Heart left ventricle (tissue), 16 donors: ENCODE data around the gene CHRD. TPM values are rescaled to one million over a fixed set of nuclear protein-coding genes. Genes with fewer than 3 reads are reported as not detected.

Experiments used
- ATAC-seq, 4 donors: fragments of 200-7000 bp; cut with Tn5 transposase; one replicate each; pipeline ENCODE4 v1.9.1; 2020 to 2022; ENCODE audit warnings: moderate library complexity in 4 of 4, mild to moderate bottlenecking in 3 of 4, moderate number of reproducible peaks in 1 of 4
- DNase-seq, 5 donors: peaks; one replicate each; pipeline ENCODE4 v3.0.0-alpha.2; 2020
- H3K27ac ChIP-seq, 12 donors: fragments of 200-600 bp; sonication (generic) in 4 of 12; one replicate each; pipeline versions ENCODE4 v1.5.0 to v1.8.0; 2016 to 2022; ENCODE audit warnings: mild to moderate bottlenecking in 2 of 12
- H3K27me3 ChIP-seq, 9 donors: fragments of 200-600 bp; sonication (generic) in 2 of 9; one replicate each; pipeline versions ENCODE4 v1.5.1 to v1.8.0; 2016 to 2022; ENCODE audit warnings: mild to moderate bottlenecking in 3 of 9
- H3K36me3 ChIP-seq, 9 donors: fragments of 200-600 bp; sonication (generic) in 2 of 9; one replicate each; pipeline versions ENCODE4 v1.5.0 to v1.8.0; 2018 to 2022; ENCODE audit warnings: mild to moderate bottlenecking in 2 of 9
- H3K4me1 ChIP-seq, 12 donors: fragments of 200-600 bp; sonication (generic) in 4 of 12; one replicate each; pipeline versions ENCODE4 v1.5.0 to v1.8.0; 2016 to 2022; ENCODE audit warnings: mild to moderate bottlenecking in 3 of 12
- H3K4me3 ChIP-seq, 12 donors: fragments of 200-600 bp; sonication (generic) in 4 of 12; one replicate each; pipeline versions ENCODE4 v1.5.0 to v1.8.0; 2017 to 2022; ENCODE audit warnings: mild to moderate bottlenecking in 9 of 12, moderate library complexity in 4 of 12
- H3K9me3 ChIP-seq, 12 donors: fragments of 200-600 bp; sonication (generic) in 4 of 12; one replicate each; pipeline versions ENCODE4 v1.5.0 to v1.8.0; 2016 to 2022; ENCODE audit warnings: mild to moderate bottlenecking in 1 of 12
- CTCF ChIP-seq, 12 donors: fragments of 200-600 bp; sonication (generic) in 4 of 12; IDR thresholded peaks; one replicate each; pipeline versions ENCODE4 v1.5.0 to v1.8.0; 2018 to 2022; ENCODE audit warnings: antibody characterized with exemption in 12 of 12, mild to moderate bottlenecking in 5 of 12
- POLR2A ChIP-seq, 2 donors: fragments of 450-650 bp; IDR thresholded peaks; one replicate each; pipeline ENCODE4 v1.6.1; 2017; ENCODE audit warnings: antibody characterized with exemption in 2 of 2, mild to moderate bottlenecking in 2 of 2, moderate library complexity in 2 of 2
- WGBS, 4 donors: extraction: QIAGEN DNeasy Blood & Tissue Kit in 2 of 4; methylation state at CpG; one replicate each; pipeline versions ENCODE4 v1.1.5 to v1.1.7; 2013 to 2018; 5-methylcytosine and 5-hydroxymethylcytosine counted together
- intact Hi-C, 10 donors: fragments of 100-400 bp; cut with DNase I; formaldehyde crosslinking; loops; one replicate each; pipeline versions ENCODE4 v1.11.1 to v1.14.2; 2022
- polyA plus RNA-seq, 2 donors: library from polyadenylated mRNA; stranded (reverse); fragments of 200-250 nt; gene quantifications; one replicate each; pipeline ENCODE4 v1.2.3, GENCODE V29; 2013
- total RNA-seq, 9 donors: library from RNA; depleted of rRNA in 2 of 9; stranded (reverse); fragments of >200 nt in 2 of 9; fragmentation: NEBNext Ultra II Directional in 3 of 9; extraction: Animal tissue kit (Norgen Biotek cat#: 25700) in 3 of 9; gene quantifications; one replicate each; pipeline versions ENCODE4 v1.1.0 to v1.2.4, GENCODE V29; 2016 to 2023
- donor health status: ischemic (EF 13 %, LVEDD 7.1; RV severe dilation, severe dysfunction).
- donor health status: healthy with polysubstance abuse.
- donor health status: DM: no; HTN: yes; CAD: no.
- donor health status: DM: no; HTN: no; CAD: no.
- donor health status: ischemic (EF 25% LVEDD 6.9; RV normal size, moderate dysfunction).
- donor health status: ischemic (EF 25% LVEDD 5.7; RV mildly dilated, moderate dysfunction).
- donor health status: healthy.
- donor health status: DM: yes; HTN: yes; CAD: no.
- donor health status: ischemic (EF 35%, LVEDD 5.7; RV mildly dilated, moderate dysfunction).
- donor health status: nonischemic (EF 11% LVEDD 7.7; RV severe dilation, severe dysfunction).
- donor health status: DM: yes; HTN: yes; CAD: no.
- donor health status: PGD.
- donor health status: ischemic (EF 29% LVEDD 5.4; RV normal size, mild dysfunction).
- donor health status: nonischemic (EF 23%, LVEDD 6.1; RV moderate dilation, normal function).

Gene CHRD
- total and polyA plus RNA-seq, 11 donors = 2.0 to 7.4 (median 4.8) TPM

DNA sequence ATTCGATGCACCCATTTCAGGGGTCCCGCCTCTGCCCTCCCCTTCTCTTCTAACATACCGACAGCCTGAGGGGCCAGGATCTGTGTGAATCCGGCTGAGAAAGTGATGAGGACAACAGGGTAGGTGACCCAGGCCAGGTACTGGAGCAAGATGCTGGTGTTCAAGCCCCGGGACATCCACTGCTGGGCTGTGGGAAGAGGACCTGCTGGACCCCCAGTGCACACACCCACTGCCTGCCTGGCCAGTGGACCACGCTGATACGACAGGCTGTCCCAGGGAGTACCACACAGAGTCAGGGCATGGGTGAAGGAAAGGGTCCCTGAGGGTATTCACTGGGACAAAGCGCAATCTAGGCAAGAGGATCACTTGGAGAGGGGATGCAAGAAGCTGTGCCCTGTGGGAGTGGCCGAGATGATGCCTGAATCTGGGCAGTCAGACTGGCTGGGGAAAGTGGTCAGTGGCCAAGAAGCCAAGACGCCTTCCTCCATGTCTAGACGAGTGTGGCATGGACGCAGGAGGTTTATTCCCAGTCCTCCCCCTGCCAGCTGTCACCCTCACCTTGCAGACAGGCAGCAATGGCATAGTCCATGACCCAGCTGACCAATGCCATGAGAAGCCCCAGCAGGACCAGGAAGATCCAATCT is 21.6 kb upstream of the CHRD start:
- WGBS, 4 donors = 95 to 96% (median 95%) methylated on average over 12 of the region's 12 CpGs

GRCh38 chr3:184358921-184359350 is 20.9 kb upstream of the CHRD start:
- peaks cover 0 to 21% (median 17%) of the 10 kb centered on the region in 12 donors for H3K4me1 ChIP-seq
- H3K36me3 ChIP-seq = peaks cover 0 to 13% (median 0%) of the 10 kb centered on the region in 9 donors
- no peak for DNase-seq
- H3K9me3 ChIP-seq = no peaks in the 10 kb centered on the region
- no peak for TF ChIP-seq POLR2A (IDR thresholded peaks at IDR 0.05)
- no peak for TF ChIP-seq CTCF (IDR thresholded peaks at IDR 0.05)
- no peak overlapping the region for H3K27ac ChIP-seq
- intact Hi-C loops = loop anchor here in 1 of 10 donors (5.0 kb wide), 1 partner anchor 52 kb away; no protein-coding TSS in a partner anchor
- no peak overlapping the region for H3K4me3 ChIP-seq
- WGBS, 4 donors = 50 to 70% (median 61%) methylated on average over 11 to 14 of the region's 14 CpGs
- H3K27me3 ChIP-seq = no peaks in the 10 kb centered on the region
- no peak for ATAC-seq

More for the DNA sequence above, 21.6 kb upstream of the CHRD start:
- H3K9me3 ChIP-seq = no peaks in the 10 kb centered on the region
- H3K27me3 ChIP-seq = no peaks in the 10 kb centered on the region
- intact Hi-C loops = loop anchor here in 1 of 10 donors (5.0 kb wide), 1 partner anchor 51 kb away; no protein-coding TSS in a partner anchor
- ATAC-seq (no peak), DNase-seq (no peak)
- peaks cover 0 to 13% (median 0%) of the 10 kb centered on the region in 9 donors for H3K36me3 ChIP-seq
- peaks cover 0 to 15% (median 11%) of the 10 kb centered on the region in 12 donors for H3K4me1 ChIP-seq
- TF ChIP-seq CTCF (IDR thresholded peaks at IDR 0.05) (no peak), POLR2A (IDR thresholded peaks at IDR 0.05) (no peak)
- H3K27ac ChIP-seq = no peak overlapping the region
- H3K4me3 ChIP-seq = no peak overlapping the region

DNA sequence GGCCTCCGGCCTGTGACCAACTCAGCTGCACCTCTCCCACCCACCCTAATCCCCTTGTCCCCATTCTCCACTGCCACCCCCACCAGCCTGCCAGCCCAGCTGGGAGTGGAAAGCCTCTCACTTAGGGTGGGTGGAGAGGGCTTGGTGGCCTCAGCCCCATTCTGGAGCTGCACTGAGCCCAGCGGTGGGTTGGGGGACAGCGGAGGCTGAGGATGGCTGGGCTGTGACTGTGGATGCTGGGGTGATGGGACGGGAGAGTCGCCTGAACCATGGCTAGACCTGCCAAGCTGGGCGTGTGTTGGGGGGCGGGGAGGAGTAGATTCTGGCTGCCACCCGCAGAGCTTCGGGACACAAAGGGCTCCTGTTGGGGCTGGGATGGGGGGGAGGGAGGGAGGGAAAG is 20.2 kb upstream of the CHRD start:
- WGBS, 4 donors = 76 to 82% (median 79%) methylated on average over 9 of the region's 9 CpGs
- no peak overlapping the region for H3K4me3 ChIP-seq
- H3K27me3 ChIP-seq = no peaks in the 10 kb centered on the region
- H3K4me1 ChIP-seq = peaks cover 0 to 28% (median 22%) of the 10 kb centered on the region in 12 donors
- no peak overlapping the region for H3K27ac ChIP-seq
- no peaks in the 10 kb centered on the region for H3K9me3 ChIP-seq
- H3K36me3 ChIP-seq = peaks cover 0 to 13% (median 3%) of the 10 kb centered on the region in 9 donors
- TF ChIP-seq CTCF (IDR thresholded peaks at IDR 0.05) (no peak), POLR2A (IDR thresholded peaks at IDR 0.05) (no peak)
- ATAC-seq = no peak
- intact Hi-C loops = loop anchor here in 3 of 10 donors (5.0 to 10.0 kb wide), 5 partner anchors 45 to 418 kb away; partner anchors contain the start of gene EIF4G1 (in 1 of the 3)
- peak in 1 of 5 donors; percentile 29 for DNase-seq
